H1 (cell line): ENCODE measurements around the gene SPAG16.

ENCODE experiments used
- ATF2 ChIP-seq: IDR thresholded peaks from 2 replicates; pipeline ENCODE4 v1.6.1; 2012; ENCODE audit warnings: low read length, inconsistent platforms
- CTCF ChIP-seq, 3 experiments: IDR thresholded peaks; 1 replicate in 2 of 3; 2 replicates in 1 of 3; pipeline versions ENCODE4 v1.5.1 to v1.6.1; 2011; ENCODE audit warnings: low read length in 3 of 3, mild to moderate bottlenecking in 3 of 3, inconsistent platforms in 2 of 3, low read depth in 1 of 3, moderate library complexity in 1 of 3; ENCODE audit not compliant: insufficient read depth in 1 of 3; ENCODE audit errors: control extremely low read depth in 1 of 3
- MAX ChIP-seq: IDR thresholded peaks from 2 replicates; pipeline ENCODE4 v1.6.1; 2012; ENCODE audit warnings: inconsistent platforms
- POLR2A ChIP-seq, 2 experiments: IDR thresholded peaks; 1 replicate in 1 of 2; 2 replicates in 1 of 2; pipeline ENCODE4 v1.6.1; 2011; ENCODE audit warnings: low read depth in 2 of 2, low read length in 2 of 2, mild to moderate bottlenecking in 2 of 2; ENCODE audit errors: control extremely low read depth in 1 of 2
- POLR2AphosphoS5 ChIP-seq: IDR thresholded peaks from 2 replicates; pipeline ENCODE4 v1.6.1; 2011; ENCODE audit warnings: low read depth, low read length
- RAD21 ChIP-seq, 2 experiments: IDR thresholded peaks in 1 of 2; conservative IDR thresholded peaks in 1 of 2; 2 replicates each; pipeline ENCODE4 v1.6.1; 2011; ENCODE audit warnings: low read depth in 2 of 2, low read length in 2 of 2, improper control_type of control experiment in 1 of 2, inconsistent platforms in 1 of 2, mild to moderate bottlenecking in 1 of 2, moderate library complexity in 1 of 2
- SP1 ChIP-seq: IDR thresholded peaks from 2 replicates; pipeline ENCODE4 v1.6.1; 2011; ENCODE audit warnings: low read depth, low read length
- SUZ12 ChIP-seq: fragments of 200-600 bp; sonication (generic); IDR thresholded peaks from 2 replicates; pipeline ENCODE4 v1.6.1; 2012; ENCODE audit warnings: mild to moderate bottlenecking, inconsistent platforms, low read length, moderate library complexity, mixed read lengths
- TAF1 ChIP-seq: IDR thresholded peaks from 2 replicates; pipeline ENCODE4 v1.6.1; 2011; ENCODE audit warnings: mild to moderate bottlenecking, low read depth, low read length
- USF2 ChIP-seq: IDR thresholded peaks from 2 replicates; pipeline ENCODE4 v1.6.1; 2011; ENCODE audit warnings: low read length, improper control_type of control experiment

GRCh38 chr2:213491376-213491775, 207.1 kb downstream of the SPAG16 start:
- TF ChIP-seq CTCF (IDR thresholded peaks at IDR 0.05; ENCODE audit: control extremely low read depth in 1 of 3, insufficient read depth in 1 of 3, low read depth in 1 of 3, low read length in 3 of 3), result no peak
- TF ChIP-seq SUZ12, result no peak
- no peak for TF ChIP-seq SP1
- TF ChIP-seq TAF1, result no peak
- TF ChIP-seq RAD21 (IDR thresholded peaks at IDR 0.05 in 1 of 2, conservative IDR thresholded peaks at IDR 0.05 in 1 of 2; ENCODE audit: low read depth in 2 of 2, low read length in 2 of 2), result no peak
- TF ChIP-seq POLR2AphosphoS5, result no peak
- TF ChIP-seq POLR2A (IDR thresholded peaks at IDR 0.05; ENCODE audit: control extremely low read depth in 1 of 2, low read depth in 2 of 2, low read length in 2 of 2), result no peak
- TF ChIP-seq ATF2, result no peak
- no peak for TF ChIP-seq MAX
- no peak for TF ChIP-seq USF2
